GM18511 (cell line): Measurements from ENCODE around the gene IL21R.

Experiments
- ATAC-seq: cut with Tn5 transposase; IDR thresholded peaks from one replicate; pipeline ENCODE4 v1.9.1; 2021; ENCODE audit warnings: mild to moderate bottlenecking, moderate library complexity; ENCODE audit not compliant: unreplicated experiment

Gene IL21R

DNA sequence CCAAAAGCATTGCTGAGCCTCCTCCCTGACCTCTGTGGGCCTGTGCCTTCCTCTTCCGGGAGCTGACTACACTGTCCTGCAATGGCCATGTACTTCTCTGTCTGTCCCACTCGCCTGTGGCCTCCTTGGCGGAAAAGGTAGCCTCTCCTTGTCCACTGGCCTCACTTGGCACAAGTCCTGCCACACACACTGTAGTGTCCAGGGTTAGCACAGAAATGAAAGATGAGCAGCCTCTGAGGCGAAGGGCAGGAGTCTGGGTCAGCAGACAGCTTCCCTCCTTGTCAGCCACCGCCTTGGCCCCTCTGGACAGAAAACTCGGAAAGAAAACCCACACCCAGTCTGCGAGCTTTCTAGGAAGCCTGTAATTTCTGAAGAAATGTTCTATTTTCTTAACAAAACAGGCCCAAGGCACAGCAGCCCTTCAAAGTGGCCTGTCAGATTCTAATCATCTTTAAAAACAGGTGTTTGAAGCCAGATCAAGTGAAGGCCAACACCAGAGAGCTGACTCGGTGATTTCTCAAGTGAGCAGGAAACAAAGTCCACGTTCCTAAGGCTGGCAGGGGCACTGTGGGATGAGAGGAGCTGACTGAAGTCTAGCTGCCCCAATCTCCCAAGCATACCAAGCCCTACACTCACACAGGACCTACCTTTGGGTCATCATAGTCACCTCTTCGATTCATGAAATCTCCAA, 80.6 kb downstream of the IL21R start:
- no peak for ATAC-seq

DNA sequence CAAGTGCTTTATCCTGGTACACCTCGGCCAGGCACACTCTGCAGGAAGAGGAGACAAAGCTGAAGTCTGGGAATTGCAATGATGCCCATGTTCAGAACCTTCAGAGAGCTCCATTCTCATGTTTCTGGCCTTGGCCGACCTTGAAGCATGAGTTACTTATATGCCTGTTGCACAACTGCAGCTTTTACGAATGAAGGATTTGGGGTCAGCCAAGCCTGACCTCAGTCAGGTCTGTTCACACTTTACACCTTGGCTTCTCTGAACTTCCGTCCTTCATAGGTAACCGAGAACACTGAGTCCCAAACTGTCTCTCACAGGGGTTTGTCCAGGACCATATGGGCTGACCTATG, 81.1 kb downstream of the IL21R start:
- ATAC-seq = no peak

DNA sequence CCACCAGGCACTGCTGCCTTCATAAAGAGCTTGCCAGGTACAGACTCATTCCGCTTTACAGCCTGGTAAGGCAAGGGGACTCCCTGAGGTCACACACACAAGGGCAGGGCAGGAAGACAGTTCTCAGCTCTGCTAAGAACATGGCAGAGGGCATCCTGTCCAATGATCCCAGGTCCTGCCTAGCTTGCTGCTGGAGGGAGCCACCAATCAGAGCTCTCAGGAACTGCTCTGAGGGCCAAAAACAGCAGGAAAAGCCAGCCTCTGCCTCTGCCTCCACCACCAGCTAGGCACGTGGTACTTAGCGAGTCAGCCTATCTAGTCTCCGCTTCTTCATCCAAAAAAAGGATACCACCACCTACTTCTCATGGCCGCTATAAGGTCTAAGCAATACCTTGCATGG, 81.7 kb downstream of the IL21R start:
- no peak for ATAC-seq

DNA sequence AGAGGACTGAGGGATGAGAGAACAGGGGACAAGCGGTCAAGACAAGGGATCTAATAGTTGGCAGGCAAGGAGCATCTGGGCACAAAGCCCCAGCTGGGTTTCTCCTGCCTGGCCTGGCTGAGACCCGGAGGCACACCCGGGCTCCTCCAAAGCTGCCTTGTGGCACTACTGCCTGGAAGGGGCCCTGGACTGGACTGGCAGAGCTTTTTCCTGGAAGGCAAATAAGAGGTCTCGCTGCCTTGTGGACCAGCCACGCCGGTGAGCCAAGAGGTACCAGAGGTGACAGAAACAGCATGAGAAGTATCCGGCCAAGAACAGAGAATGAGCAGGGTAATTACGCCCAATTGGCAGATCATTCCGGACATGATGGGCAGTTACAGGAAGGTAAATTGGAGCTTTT, 83.2 kb downstream of the IL21R start:
- ATAC-seq = no peak

DNA sequence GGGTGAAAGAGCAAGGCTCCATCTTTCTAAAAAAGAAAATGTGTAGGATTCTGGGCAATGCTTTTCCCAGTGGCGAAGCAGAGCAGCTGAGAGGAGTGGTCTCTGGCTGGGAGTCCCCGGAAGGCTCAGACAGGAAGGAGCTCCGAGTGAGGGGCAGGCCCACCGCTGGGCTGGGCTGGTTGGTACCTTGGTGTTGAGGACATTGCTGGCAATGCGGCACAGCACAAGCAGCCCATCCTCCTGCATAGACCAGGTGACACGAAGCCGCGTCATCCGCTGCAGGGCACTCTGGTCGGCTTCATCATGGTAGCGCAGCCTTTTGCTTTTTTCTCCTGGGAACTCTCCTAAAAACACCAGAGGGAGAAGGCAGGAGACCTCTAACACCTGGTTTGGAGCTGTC, 83.8 kb downstream of the IL21R start:
- no peak for ATAC-seq

DNA sequence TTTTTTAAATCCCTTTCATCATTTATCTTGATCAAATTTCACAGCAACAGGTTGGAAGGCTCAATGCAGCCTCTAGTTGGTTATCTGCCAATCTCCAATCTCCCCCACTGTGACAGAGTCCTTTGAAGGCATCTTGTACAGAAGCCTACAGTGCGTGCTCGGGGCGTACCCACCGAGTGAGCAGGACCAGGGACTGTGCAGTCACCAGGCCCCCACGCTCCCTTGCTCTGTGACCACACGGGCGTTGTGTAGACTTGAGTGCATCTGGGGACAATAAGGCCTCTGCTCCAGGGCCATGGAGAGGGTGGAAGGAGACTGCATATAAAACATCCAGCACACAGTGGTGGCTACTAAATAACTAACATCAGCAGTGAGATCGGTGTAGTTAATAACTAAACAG, 84.4 kb downstream of the IL21R start:
- ATAC-seq = no peak

DNA sequence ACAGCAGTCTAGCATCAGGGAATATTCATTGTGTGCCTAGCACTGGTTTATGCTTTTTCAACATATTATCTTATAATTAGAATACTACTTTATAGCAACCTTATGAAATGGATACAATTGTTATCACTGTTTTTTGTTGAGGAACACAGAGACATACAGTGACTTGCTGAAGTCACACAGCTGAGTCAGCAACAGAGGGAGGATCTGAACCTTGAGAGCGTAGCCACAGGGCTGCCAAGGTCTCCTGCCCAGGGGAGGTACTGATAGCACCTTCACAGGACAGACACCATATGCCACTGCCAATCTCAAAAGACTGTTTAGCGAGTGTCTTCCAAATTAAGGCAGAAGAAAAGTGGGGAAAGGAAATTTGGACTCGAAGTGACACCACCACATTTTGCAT, 84.8 kb downstream of the IL21R start:
- ATAC-seq = no peak

DNA sequence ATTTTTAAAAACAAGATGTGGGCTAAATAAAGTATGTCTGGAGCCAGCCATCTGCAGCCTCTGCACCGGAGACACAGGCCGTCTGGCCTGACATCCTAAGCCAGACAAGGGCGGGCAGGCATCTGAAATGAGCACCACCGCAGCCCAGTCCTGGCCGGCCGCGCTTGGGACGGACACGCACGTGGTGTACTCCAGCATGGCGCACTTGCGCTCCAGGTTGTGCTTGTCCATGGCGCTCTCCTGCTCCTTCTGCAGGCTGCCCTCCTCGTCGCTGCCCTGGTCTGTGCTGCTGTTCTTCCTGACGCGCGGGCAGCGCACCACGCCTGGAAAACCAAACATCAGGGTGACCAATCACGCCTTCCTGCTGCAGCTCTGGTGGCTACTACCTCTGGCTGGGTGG, 87.4 kb downstream of the IL21R start:
- ATAC-seq = no peak

DNA sequence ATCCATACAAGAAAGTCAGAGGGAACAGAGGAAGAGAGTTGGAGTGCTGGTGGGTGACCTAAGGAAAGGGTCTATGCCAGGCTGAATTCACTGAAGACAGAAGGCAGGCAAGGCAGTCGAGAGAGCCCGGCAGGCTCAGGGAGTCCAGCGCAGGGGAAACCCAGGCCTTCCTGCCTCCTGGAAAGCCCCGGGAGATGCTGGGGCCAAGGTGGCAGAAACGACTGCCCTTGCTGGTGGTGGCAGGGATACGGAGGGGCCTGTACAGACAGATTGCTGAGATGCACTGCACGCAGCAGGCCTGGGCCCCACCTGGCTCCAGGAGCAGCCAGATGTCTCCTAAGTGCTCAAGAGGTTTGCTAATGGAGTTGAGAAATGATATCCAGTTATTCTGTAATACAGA, 87.9 kb downstream of the IL21R start:
- ATAC-seq = no peak

DNA sequence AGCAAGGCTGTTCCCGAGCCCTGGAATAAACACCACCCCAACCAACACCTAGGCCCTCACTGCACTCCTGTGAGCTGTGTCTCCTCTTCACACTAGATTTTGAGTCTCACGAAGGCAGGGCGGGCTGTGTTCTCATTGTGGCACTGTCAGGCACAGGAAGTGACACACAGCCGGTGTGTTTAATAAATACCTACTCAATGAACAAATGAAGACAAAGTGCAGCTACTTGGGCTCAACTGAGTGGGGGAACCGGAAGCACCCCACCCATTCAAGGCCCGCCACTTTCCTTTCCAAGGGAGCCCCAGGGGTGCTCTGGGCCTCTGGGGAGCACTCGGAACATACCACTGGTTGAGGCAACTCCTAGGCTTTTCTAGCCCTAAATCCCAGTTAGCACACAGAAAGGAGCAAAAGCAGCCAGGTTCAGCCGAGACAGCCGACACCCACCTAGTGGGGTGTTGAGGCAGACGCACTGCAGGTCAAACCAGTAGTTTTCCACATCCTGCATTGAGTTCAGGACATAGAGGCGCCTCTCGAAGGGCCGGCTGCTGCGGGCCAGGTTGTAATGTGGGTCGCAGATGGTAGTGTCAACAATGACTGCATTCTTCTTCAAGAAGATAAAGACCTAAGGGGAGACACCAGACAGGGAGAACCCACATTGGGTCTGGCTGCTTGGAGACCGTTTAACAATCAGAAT, 90.1 kb downstream of the IL21R start:
- no peak for ATAC-seq

DNA sequence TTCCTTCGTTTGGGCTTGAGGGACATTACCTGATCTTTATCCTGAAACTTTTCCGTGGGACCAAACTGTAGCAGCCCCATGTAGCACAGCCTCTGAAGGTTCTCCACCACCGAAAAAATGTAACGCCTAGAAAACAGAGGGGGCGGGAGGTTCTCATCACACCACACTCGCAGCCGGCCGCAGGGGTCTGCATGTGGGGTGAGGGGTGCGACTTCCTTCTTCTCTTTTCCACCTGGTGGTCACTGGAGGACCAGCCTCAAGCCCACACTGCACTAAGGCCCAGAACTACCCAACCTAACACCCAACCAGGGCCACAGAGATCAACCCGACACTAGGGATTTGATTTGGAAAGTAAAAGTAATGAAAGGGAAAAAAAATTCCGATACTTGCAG, 90.6 kb downstream of the IL21R start:
- ATAC-seq = no peak

DNA sequence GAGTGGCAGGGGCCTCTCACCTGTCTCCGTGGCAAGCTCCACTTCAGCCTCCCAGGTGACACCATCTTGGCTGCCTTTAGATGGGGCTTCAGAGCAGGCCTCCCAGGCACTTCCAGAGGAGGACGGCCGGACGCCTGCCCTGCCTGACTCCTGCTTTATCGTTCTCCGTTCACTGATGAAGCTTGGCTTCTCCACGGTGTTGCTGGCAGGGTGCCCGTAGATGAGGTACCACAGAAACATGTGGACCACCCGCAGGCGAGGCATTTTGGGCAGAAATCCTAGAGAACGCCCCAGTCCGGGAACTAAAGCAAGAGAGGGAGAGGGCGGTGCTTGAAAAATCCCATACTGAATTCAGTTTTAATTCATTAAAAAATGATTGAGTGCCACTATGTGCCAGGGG, 93.2 kb downstream of the IL21R start:
- no peak for ATAC-seq

DNA sequence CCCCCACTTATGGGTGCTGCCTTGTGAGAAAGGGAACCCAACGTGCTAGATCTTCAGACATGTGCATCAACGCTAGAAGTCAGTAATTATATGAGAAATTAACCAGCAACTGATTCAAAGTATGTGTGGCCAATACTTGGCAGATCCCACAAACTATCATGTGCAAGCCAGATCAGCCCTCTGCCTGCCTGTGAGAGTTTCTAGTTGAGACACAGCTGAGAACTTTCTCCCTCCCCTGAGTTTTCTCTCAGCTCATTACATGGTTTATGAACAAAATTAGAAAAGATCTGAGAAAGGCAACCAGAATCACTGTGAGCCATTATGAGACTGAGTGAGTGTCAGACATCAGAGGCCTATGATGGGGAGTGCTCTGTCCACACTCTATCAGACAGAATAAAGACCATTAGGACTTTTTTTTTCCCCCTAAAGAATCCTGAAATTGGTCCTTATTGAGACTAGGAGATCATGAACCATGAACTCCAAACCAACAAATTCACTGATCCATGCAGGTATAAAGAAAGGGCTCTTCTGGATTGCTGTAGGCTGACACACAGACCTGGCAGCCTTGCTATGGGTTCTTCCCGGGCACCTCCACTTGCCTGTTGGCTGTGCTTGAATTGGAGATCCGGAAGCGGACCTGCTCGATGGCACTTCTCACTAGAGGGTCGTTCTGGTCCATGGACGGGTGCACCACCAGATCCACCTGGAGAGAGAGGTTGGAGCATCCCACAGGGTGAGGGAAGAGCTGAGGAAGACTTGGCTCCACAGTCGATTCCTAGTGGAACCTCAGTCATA, 96.3 kb downstream of the IL21R start:
- ATAC-seq = no peak

DNA sequence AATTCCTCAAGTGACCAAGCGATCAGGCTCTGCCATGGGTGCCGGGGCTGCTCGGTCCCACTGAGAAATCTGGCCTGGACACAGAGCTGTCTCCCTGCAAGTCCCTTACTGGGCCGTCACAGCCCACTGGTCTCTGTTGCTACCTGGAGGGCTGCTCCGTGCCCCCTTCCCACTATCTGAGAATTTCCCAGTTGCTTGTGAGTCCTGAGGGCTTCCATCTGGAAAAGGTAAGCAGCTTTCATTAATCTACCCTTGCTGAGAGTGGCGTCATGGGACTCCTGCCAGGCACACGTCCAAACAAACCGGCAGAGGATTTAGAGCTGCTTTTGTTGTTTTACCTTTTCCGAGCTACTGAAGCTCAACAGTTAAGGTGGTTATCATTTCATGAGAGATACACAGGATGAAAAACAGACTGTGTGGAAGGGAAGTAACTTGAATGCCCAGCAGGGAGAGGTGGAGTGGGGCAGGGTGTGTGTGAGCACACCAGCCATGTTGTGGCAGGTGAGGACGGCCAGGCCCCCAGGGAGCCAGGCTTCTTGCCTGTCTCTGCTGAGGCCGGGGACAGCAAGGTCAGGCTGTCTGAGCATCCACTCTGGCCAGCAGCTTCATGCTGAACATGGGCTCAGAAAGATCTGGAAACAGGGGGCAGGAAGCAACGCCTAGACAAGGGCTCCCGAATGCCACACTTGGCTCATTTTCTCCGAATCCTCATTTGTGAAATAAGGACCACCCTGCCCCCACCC, 97.1 kb downstream of the IL21R start:
- ATAC-seq = no peak

DNA sequence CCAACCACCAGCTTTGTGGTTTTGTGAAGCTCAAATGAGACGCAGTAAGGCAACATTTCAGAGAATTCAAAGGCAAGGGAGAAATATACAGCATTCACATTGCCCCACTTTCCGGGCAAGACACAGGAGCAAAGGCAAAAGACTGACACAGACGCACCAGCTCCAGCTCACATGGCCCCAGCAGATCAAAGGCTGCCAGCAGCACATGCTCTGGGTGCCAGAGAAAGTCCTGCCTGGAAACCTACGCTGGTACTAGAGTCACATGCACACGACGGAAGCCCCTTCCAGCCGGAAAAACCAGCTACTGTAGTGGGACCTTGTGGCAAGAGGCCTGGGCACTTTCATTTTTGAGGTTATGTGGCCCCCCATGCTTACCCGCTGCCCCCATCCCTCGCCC, 97.7 kb downstream of the IL21R start:
- no peak for ATAC-seq

DNA sequence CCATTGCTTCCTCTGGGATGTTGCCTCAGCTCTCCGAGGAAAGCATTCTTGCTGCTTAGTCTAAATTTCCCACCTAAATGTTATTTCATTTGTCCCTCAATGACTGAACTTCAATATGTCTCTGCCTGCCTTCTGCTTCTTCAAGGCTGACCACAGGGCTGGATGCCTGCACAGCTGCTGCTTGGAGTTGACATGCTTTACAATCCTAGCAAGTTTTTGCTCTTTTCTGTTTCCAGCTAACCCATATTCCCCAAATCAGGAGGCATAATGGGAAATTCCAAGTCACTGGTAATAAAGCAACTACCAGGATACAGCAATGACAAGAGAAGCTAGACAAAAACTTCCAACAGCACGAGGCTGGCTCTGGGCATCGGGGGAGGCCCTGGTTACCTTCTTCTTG, 98.8 kb downstream of the IL21R start:
- ATAC-seq = no peak
